Measurements from ENCODE around the gene INAFM2. TPM values are rescaled to one million over a fixed set of nuclear protein-coding genes. Genes with fewer than 3 reads are reported as not detected.

INAFM2 gene
- total and polyA plus RNA-seq, 4 donors = 26.0 to 70.0 (median 56.5) TPM

- WGBS, 2 donors = 58 to 59% methylated on average over 3 of the region's 3 CpGs
- Histone ChIP-seq H3K36me3 (ENCODE audit: control insufficient read depth in 1 of 2, insufficient read depth in 2 of 2, low read length in 1 of 2) (no peaks in the 10 kb centered on the region), H3K9me3 (ENCODE audit: control insufficient read depth, low read length) (no peaks in the 10 kb centered on the region), H3K4me3 (ENCODE audit: low read length in 2 of 2) (no peak overlapping the region), H3K27me3 (ENCODE audit: control insufficient read depth in 1 of 2, insufficient read depth in 2 of 2, low read length in 1 of 2) (no peaks in the 10 kb centered on the region), H3K27ac (ENCODE audit: low read depth in 1 of 2, low read length in 2 of 2) (peak overlapping the region; percentile 47 to 79), H3K4me1 (ENCODE audit: control insufficient read depth in 1 of 2, insufficient read depth in 2 of 2, low read length in 2 of 2) (peaks cover 0 to under 1% of the 10 kb centered on the region in 2 donors)
- intact Hi-C loops (cut with DNase I) = no loop called here
- DNase-seq = no peak
- no peak for ATAC-seq (ENCODE audit: low FRiP score)
Measured at GRCh38 chr15:40334541-40334940, 11.0 kb downstream of the INAFM2 start.

GRCh38 chr15:40334941-40335795, 11.7 kb downstream of the INAFM2 start:
- intact Hi-C loops (cut with DNase I) = no loop called here
- WGBS, 2 donors = 87 to 90% methylated on average over 26 of the region's 26 CpGs
- H3K4me1 ChIP-seq (ENCODE audit: control insufficient read depth in 1 of 2, insufficient read depth in 2 of 2, low read length in 2 of 2) = no peaks in the 10 kb centered on the region
- H3K4me3 ChIP-seq (ENCODE audit: low read length in 2 of 2) = no peak overlapping the region
- H3K27me3 ChIP-seq (ENCODE audit: control insufficient read depth in 1 of 2, insufficient read depth in 2 of 2, low read length in 1 of 2) = no peaks in the 10 kb centered on the region
- ATAC-seq (ENCODE audit: low FRiP score) = no peak
- H3K27ac ChIP-seq (ENCODE audit: low read depth in 1 of 2, low read length in 2 of 2) = peak overlapping the region; percentile 47 to 96
- DNase-seq = peak; percentile 74 to 79
- H3K9me3 ChIP-seq (ENCODE audit: control insufficient read depth, low read length) = no peaks in the 10 kb centered on the region
- H3K36me3 ChIP-seq (ENCODE audit: control insufficient read depth in 1 of 2, insufficient read depth in 2 of 2, low read length in 1 of 2) = no peaks in the 10 kb centered on the region

- WGBS, 2 donors = 45 to 55% methylated on average over 9 to 13 of the region's 13 CpGs
- H3K27me3 ChIP-seq (ENCODE audit: control insufficient read depth in 1 of 2, insufficient read depth in 2 of 2, low read length in 1 of 2) = no peaks in the 10 kb centered on the region
- H3K4me1 ChIP-seq (ENCODE audit: control insufficient read depth in 1 of 2, insufficient read depth in 2 of 2, low read length in 2 of 2) = no peaks in the 10 kb centered on the region
- peak overlapping the region; percentile 96 for H3K27ac ChIP-seq (ENCODE audit: low read depth in 1 of 2, low read length in 2 of 2)
- no peaks in the 10 kb centered on the region for H3K9me3 ChIP-seq (ENCODE audit: control insufficient read depth, low read length)
- ATAC-seq (ENCODE audit: low FRiP score) = no peak
- no peaks in the 10 kb centered on the region for H3K36me3 ChIP-seq (ENCODE audit: control insufficient read depth in 1 of 2, insufficient read depth in 2 of 2, low read length in 1 of 2)
- DNase-seq = peak in 1 of 2 donors; percentile 53
- intact Hi-C loops (cut with DNase I) = no loop called here
- no peak overlapping the region for H3K4me3 ChIP-seq (ENCODE audit: low read length in 2 of 2)
Measured at GRCh38 chr15:40335938-40336743, 12.6 kb downstream of the INAFM2 start.

GRCh38 chr15:40336744-40337122, 13.2 kb downstream of the INAFM2 start:
- no peaks in the 10 kb centered on the region for H3K27me3 ChIP-seq (ENCODE audit: control insufficient read depth in 1 of 2, insufficient read depth in 2 of 2, low read length in 1 of 2)
- H3K4me1 ChIP-seq (ENCODE audit: control insufficient read depth in 1 of 2, insufficient read depth in 2 of 2, low read length in 2 of 2) = no peaks in the 10 kb centered on the region
- 70 to 78% methylated on average over 5 of the region's 5 CpGs for WGBS, 2 donors
- ATAC-seq (ENCODE audit: low FRiP score) = no peak
- no peaks in the 10 kb centered on the region for H3K9me3 ChIP-seq (ENCODE audit: control insufficient read depth, low read length)
- H3K36me3 ChIP-seq (ENCODE audit: control insufficient read depth in 1 of 2, insufficient read depth in 2 of 2, low read length in 1 of 2) = no peaks in the 10 kb centered on the region
- intact Hi-C loops (cut with DNase I) = no loop called here
- DNase-seq = no peak
- no peak overlapping the region for H3K4me3 ChIP-seq (ENCODE audit: low read length in 2 of 2)
- peak overlapping the region; percentile 96 for H3K27ac ChIP-seq (ENCODE audit: low read depth in 1 of 2, low read length in 2 of 2)

- no peak for ATAC-seq (ENCODE audit: low FRiP score)
- WGBS, 2 donors = 10 to 14% methylated on average over 17 to 19 of the region's 19 CpGs
- H3K9me3 ChIP-seq (ENCODE audit: control insufficient read depth, low read length) = no peaks in the 10 kb centered on the region
- H3K27me3 ChIP-seq (ENCODE audit: control insufficient read depth in 1 of 2, insufficient read depth in 2 of 2, low read length in 1 of 2) = no peaks in the 10 kb centered on the region
- intact Hi-C loops (cut with DNase I) = no loop called here
- H3K4me3 ChIP-seq (ENCODE audit: low read length in 2 of 2) = no peak overlapping the region
- peak overlapping the region; percentile 96 for H3K27ac ChIP-seq (ENCODE audit: low read depth in 1 of 2, low read length in 2 of 2)
- DNase-seq = peak; percentile 77 to 83
- H3K36me3 ChIP-seq (ENCODE audit: control insufficient read depth in 1 of 2, insufficient read depth in 2 of 2, low read length in 1 of 2) = no peaks in the 10 kb centered on the region
- no peaks in the 10 kb centered on the region for H3K4me1 ChIP-seq (ENCODE audit: control insufficient read depth in 1 of 2, insufficient read depth in 2 of 2, low read length in 2 of 2)
Measured at GRCh38 chr15:40337597-40337996, 14.1 kb downstream of the INAFM2 start.

- Histone ChIP-seq H3K36me3 (ENCODE audit: control insufficient read depth in 1 of 2, insufficient read depth in 2 of 2, low read length in 1 of 2) (no peaks in the 10 kb centered on the region), H3K4me3 (ENCODE audit: low read length in 2 of 2) (no peak overlapping the region), H3K27ac (ENCODE audit: low read depth in 1 of 2, low read length in 2 of 2) (peak overlapping the region; percentile 96), H3K4me1 (ENCODE audit: control insufficient read depth in 1 of 2, insufficient read depth in 2 of 2, low read length in 2 of 2) (no peaks in the 10 kb centered on the region), H3K9me3 (ENCODE audit: control insufficient read depth, low read length) (no peaks in the 10 kb centered on the region), H3K27me3 (ENCODE audit: control insufficient read depth in 1 of 2, insufficient read depth in 2 of 2, low read length in 1 of 2) (no peaks in the 10 kb centered on the region)
- WGBS, 2 donors = 13 to 17% methylated on average over 11 of the region's 11 CpGs
- DNase-seq = peak; percentile 90 to 91
- intact Hi-C loops (cut with DNase I) = loop anchor here in 1 of 2 donors (2.0 kb wide), 1 partner anchor 15 kb away; the partner anchor contains the start of gene INAFM2
- ATAC-seq (ENCODE audit: low FRiP score) = no peak
Measured at GRCh38 chr15:40338041-40338657, 14.7 kb downstream of the INAFM2 start.

GRCh38 chr15:40338921-40339620, 15.6 kb downstream of the INAFM2 start:
- Histone ChIP-seq H3K36me3 (ENCODE audit: control insufficient read depth in 1 of 2, insufficient read depth in 2 of 2, low read length in 1 of 2) (no peaks in the 10 kb centered on the region), H3K27me3 (ENCODE audit: control insufficient read depth in 1 of 2, insufficient read depth in 2 of 2, low read length in 1 of 2) (no peaks in the 10 kb centered on the region), H3K4me3 (ENCODE audit: low read length in 2 of 2) (no peak overlapping the region), H3K27ac (ENCODE audit: low read depth in 1 of 2, low read length in 2 of 2) (peak overlapping the region; percentile 96), H3K4me1 (ENCODE audit: control insufficient read depth in 1 of 2, insufficient read depth in 2 of 2, low read length in 2 of 2) (peaks cover 0 to 3% of the 10 kb centered on the region in 2 donors), H3K9me3 (ENCODE audit: control insufficient read depth, low read length) (no peaks in the 10 kb centered on the region)
- intact Hi-C loops (cut with DNase I) = loop anchor here in 1 of 2 donors (2.0 kb wide), 1 partner anchor 16 kb away; the partner anchor contains the start of gene INAFM2
- 21 to 26% methylated on average over 10 to 11 of the region's 11 CpGs for WGBS, 2 donors
- peak; percentile 82 to 89 for DNase-seq
- no peak for ATAC-seq (ENCODE audit: low FRiP score)

GRCh38 chr15:40339621-40339945, 16.1 kb downstream of the INAFM2 start:
- intact Hi-C loops (cut with DNase I) = loop anchor here in 1 of 2 donors (2.0 kb wide), 1 partner anchor 17 kb away; the partner anchor contains the start of gene INAFM2
- peak overlapping the region; percentile 96 for H3K27ac ChIP-seq (ENCODE audit: low read depth in 1 of 2, low read length in 2 of 2)
- 54 to 60% methylated on average over 7 of the region's 7 CpGs for WGBS, 2 donors
- ATAC-seq (ENCODE audit: low FRiP score) = no peak
- no peaks in the 10 kb centered on the region for H3K9me3 ChIP-seq (ENCODE audit: control insufficient read depth, low read length)
- H3K4me3 ChIP-seq (ENCODE audit: low read length in 2 of 2) = peak overlapping the region in 1 of 2 donors; percentile 4
- peaks cover 0 to 3% of the 10 kb centered on the region in 2 donors for H3K4me1 ChIP-seq (ENCODE audit: control insufficient read depth in 1 of 2, insufficient read depth in 2 of 2, low read length in 2 of 2)
- no peak for DNase-seq
- H3K36me3 ChIP-seq (ENCODE audit: control insufficient read depth in 1 of 2, insufficient read depth in 2 of 2, low read length in 1 of 2) = no peaks in the 10 kb centered on the region
- no peaks in the 10 kb centered on the region for H3K27me3 ChIP-seq (ENCODE audit: control insufficient read depth in 1 of 2, insufficient read depth in 2 of 2, low read length in 1 of 2)

Data from aorta (tissue), 5 donors.